ENCODE results near the gene PDE11A. TPM values are rescaled to one million over a fixed set of nuclear protein-coding genes. Genes with fewer than 3 reads are reported as not detected.

Gene PDE11A
- total RNA-seq, result 1 to 10 TPM in 1 of 4 donors, under 1 TPM in 3; 0.11 to 1.2 (median 0.26) TPM

DNA sequence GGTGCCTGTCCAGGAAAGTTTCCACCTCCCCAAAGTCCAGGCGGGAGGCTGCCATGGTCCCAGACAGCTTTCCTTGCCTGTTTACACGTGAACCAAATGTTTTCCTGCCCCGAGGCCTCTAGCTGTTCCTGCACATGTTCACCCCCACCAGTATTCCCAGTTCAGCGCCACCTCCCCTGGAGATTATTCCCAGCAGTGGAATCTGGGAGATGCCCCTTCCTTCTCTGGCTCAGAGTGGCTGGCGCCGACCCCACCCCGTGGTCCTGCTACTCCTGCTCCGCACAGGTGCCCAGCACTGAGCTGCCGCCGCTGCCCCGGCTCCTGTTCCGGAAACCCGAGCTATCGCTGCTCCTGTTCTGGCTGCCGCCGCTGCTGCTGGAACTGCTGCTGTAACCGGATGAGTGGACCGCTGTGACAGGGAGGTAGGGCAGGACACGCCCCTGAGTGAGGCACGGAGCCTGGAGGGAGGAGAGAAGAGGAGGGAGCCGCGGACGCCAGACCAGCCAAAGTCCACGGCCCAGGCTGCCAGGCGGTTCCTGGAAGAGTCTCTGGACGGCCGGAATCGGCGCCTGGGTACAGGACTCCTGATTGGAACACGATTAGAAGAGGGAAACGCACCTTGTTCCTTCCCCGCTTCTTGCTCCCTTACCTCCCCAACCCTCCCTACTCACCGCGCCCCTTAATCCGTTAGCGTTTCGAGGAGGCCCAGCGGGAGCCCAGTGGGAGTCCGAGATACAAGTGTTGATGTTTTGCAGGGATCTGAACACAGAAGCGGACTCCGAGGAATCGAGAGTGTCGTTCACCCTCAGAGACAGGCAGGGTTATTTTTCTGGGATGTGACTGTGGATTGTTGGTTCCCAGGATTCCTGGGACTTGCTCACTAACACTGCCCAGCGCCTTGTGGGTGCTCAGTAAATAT, at the start of gene PDE11A:
PDE11A (minus strand) TSS at position 395 of the 919 bp plus-strand sequence; CDS start at position 55, 340 bp downstream.
- H3K4me3 ChIP-seq (ENCODE audit: low read depth, poor library complexity, severe bottlenecking), result peak within 1 kb of the TSS; percentile 18
- no peak for TF ChIP-seq POLR2A (IDR thresholded peaks at IDR 0.05)
- TF ChIP-seq, protein P1, sequence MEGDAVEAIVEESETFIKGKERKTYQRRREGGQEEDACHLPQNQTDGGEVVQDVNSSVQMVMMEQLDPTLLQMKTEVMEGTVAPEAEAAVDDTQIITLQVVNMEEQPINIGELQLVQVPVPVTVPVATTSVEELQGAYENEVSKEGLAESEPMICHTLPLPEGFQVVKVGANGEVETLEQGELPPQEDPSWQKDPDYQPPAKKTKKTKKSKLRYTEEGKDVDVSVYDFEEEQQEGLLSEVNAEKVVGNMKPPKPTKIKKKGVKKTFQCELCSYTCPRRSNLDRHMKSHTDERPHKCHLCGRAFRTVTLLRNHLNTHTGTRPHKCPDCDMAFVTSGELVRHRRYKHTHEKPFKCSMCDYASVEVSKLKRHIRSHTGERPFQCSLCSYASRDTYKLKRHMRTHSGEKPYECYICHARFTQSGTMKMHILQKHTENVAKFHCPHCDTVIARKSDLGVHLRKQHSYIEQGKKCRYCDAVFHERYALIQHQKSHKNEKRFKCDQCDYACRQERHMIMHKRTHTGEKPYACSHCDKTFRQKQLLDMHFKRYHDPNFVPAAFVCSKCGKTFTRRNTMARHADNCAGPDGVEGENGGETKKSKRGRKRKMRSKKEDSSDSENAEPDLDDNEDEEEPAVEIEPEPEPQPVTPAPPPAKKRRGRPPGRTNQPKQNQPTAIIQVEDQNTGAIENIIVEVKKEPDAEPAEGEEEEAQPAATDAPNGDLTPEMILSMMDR (IDR thresholded peaks at IDR 0.05), result no peak
- DNase-seq (ENCODE audit: low spot score in 2 of 2), result peak; percentile 47 to 93
- intact Hi-C loops (cut with DNase I; ENCODE audit: low total_unique reads), result no loop called here
- WGBS, 2 donors, result 3 to 6% methylated on average over 28 to 44 of the region's 44 CpGs

DNA sequence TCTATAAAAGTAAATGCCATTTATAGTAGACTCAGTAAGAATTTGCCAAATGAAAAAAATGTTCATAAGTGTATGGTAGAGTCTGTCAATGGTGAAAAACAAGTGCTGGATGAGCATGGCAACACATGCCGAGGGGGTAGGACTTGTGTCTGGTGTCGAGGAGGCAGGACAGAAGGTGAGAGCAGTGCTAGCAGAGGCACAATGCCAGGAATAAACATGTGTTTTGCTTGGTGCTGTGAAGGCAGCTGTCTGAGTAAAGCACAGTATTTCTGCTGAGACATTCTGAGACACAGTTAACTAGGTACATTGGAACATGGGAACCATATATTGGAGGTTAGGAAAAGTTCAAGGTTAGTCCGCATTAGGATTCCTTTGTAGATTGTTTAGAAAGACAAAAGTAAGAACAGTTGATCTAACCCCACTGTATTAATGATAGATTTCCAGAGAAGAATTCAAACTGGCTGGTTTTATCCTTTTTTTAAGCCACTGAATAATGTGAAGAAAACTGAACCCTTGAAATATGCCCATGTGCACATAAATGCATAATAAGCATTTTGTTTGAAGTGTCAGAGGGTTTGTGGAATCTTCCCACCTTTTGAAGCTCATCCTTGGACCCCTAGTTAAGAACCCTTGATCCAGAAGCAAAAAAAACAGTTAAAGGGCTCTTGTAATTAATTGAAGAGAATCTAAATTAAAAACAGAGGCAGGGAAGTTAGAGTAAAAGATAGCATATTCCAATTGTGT, 46.8 kb upstream of the PDE11A start:
- no peak for DNase-seq (ENCODE audit: low spot score in 2 of 2)
- intact Hi-C loops (cut with DNase I; ENCODE audit: low total_unique reads), result loop anchor here (10.0 kb wide), 1 partner anchor 155 kb away; no protein-coding TSS in a partner anchor
- WGBS, 2 donors, result 89 to 90% methylated on average over 3 of the region's 3 CpGs
- no peak overlapping the region for H3K4me3 ChIP-seq (ENCODE audit: low read depth, poor library complexity, severe bottlenecking)
- TF ChIP-seq, protein P1 (IDR thresholded peaks at IDR 0.05), result no peak
- no peak for TF ChIP-seq POLR2A (IDR thresholded peaks at IDR 0.05)

DNA sequence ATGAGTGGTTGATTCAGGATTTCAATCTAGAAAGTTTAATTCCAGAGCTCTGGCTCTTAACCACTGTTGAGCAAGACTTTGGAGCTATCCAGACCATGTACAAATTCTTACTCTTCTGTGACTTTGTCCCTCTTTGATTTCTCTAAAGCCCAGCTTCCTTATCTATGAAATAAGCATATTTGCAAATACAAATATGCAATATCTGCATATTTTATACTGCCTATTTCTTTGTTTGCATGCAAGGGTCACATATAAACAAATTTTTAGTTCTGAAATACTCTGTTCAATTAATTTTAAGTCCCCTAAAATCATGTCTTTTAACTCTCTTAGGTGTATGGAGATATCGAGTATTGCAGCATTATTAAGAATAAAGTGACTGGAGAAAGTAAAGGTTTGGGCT, 45.1 kb upstream of the PDE11A start:
- no peak for TF ChIP-seq POLR2A (IDR thresholded peaks at IDR 0.05)
- TF ChIP-seq, protein P1 (IDR thresholded peaks at IDR 0.05), result no peak
- intact Hi-C loops (cut with DNase I; ENCODE audit: low total_unique reads), result loop anchor here (10.0 kb wide), 1 partner anchor 157 kb away; no protein-coding TSS in a partner anchor
- DNase-seq (ENCODE audit: low spot score in 2 of 2), result no peak
- WGBS, 2 donors, result 98 to 100% methylated on average over 1 of the region's 1 CpG
- H3K4me3 ChIP-seq (ENCODE audit: low read depth, poor library complexity, severe bottlenecking), result no peak overlapping the region

DNA sequence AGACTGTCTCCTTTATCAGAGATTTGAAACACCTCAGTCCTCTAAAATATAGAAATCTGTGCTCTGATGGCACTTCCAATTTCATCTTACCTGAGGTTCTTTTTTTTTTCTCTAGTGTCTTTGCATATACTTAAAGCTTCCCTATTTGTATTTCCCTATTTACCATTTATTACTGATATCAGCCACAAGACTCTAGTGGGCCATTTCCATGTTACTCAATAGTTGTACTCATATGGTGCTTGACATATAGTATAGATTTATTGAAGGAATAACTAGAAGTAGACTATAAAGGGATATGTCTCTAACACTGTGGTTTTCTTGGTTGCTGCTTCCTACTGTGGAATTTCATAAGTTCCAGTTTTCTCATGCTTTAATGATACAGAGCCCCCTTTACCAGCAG, 42.7 kb upstream of the PDE11A start:
- intact Hi-C loops (cut with DNase I; ENCODE audit: low total_unique reads), result loop anchor here (10.0 kb wide), 1 partner anchor 160 kb away; no protein-coding TSS in a partner anchor
- DNase-seq (ENCODE audit: low spot score in 2 of 2), result no peak
- no peak for TF ChIP-seq POLR2A (IDR thresholded peaks at IDR 0.05)
- TF ChIP-seq, protein P1 (IDR thresholded peaks at IDR 0.05), result no peak
- no peak overlapping the region for H3K4me3 ChIP-seq (ENCODE audit: low read depth, poor library complexity, severe bottlenecking)

DNA sequence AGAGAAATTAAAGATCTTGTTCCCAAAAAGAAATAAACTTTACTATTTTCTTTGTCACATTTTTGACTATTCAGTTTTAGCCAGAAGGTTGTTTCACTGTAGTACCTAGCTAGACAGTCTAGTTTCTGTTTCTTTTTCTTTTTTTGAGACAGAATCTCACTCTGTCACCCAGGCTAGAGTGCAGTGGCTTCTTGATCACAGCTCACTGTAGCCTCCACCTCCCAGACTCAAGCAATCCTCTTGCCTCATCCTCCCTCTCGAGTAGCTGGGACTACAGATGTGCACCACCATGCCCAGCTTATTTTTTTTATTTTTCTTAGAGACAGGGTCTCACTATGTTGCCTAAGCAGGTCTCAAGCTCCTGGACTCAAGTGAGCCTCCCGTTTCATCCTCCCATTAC, 41.9 kb upstream of the PDE11A start:
- WGBS, 2 donors, result 74 to 80% methylated on average over 2 of the region's 2 CpGs
- H3K4me3 ChIP-seq (ENCODE audit: low read depth, poor library complexity, severe bottlenecking), result no peak overlapping the region
- TF ChIP-seq POLR2A (IDR thresholded peaks at IDR 0.05), result no peak
- TF ChIP-seq, protein P1 (IDR thresholded peaks at IDR 0.05), result no peak
- intact Hi-C loops (cut with DNase I; ENCODE audit: low total_unique reads), result loop anchor here (10.0 kb wide), 1 partner anchor 160 kb away; no protein-coding TSS in a partner anchor
- DNase-seq (ENCODE audit: low spot score in 2 of 2), result no peak

Measured in lower leg skin (tissue), 4 donors.